Measurements from ENCODE around the gene KIF15.

KIF15 gene, protein sequence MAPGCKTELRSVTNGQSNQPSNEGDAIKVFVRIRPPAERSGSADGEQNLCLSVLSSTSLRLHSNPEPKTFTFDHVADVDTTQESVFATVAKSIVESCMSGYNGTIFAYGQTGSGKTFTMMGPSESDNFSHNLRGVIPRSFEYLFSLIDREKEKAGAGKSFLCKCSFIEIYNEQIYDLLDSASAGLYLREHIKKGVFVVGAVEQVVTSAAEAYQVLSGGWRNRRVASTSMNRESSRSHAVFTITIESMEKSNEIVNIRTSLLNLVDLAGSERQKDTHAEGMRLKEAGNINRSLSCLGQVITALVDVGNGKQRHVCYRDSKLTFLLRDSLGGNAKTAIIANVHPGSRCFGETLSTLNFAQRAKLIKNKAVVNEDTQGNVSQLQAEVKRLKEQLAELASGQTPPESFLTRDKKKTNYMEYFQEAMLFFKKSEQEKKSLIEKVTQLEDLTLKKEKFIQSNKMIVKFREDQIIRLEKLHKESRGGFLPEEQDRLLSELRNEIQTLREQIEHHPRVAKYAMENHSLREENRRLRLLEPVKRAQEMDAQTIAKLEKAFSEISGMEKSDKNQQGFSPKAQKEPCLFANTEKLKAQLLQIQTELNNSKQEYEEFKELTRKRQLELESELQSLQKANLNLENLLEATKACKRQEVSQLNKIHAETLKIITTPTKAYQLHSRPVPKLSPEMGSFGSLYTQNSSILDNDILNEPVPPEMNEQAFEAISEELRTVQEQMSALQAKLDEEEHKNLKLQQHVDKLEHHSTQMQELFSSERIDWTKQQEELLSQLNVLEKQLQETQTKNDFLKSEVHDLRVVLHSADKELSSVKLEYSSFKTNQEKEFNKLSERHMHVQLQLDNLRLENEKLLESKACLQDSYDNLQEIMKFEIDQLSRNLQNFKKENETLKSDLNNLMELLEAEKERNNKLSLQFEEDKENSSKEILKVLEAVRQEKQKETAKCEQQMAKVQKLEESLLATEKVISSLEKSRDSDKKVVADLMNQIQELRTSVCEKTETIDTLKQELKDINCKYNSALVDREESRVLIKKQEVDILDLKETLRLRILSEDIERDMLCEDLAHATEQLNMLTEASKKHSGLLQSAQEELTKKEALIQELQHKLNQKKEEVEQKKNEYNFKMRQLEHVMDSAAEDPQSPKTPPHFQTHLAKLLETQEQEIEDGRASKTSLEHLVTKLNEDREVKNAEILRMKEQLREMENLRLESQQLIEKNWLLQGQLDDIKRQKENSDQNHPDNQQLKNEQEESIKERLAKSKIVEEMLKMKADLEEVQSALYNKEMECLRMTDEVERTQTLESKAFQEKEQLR (N-terminal part only)

DNA sequence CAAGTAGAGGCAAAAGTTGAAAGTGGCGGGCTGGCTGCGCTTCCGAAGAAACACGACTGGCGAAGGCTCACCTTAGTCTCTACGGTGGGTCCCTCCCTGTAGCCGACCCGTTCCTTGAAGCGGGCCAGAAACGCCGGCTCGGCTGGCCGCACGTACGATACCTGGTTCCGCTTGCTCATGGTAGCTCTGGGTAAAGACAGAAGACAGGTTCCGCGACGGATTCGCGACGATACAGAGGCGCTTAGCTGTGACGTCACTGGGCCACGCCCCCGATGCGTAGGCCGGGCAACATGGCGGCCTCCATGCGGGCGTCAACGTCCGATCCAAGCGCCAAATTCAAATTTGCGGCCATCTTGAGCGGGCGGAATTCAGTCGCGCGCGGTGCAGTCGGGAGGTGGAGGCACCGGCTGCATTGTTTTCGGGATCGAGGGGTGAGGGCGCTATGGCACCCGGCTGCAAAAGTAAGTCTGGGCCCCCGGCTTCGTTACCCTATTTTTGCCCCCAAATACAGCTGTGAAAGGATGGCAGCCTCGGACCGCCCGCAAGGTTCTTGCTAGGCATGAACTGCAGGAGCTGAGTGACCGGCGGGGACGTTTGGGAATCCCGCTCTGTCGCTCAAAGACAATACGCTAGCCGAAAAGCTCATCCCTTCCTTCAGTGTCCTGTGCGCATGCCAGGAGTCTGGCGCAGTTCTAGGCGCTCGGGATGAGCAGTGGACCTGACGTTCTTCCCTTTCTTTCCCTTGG lies at the start of gene KIF15, which contains the start of gene KIAA1143:
Gene KIF15, plus strand, starts transcription at position 371 of the 746 bp plus-strand sequence. Its CDS starts 72 bp downstream, at position 443.
Gene KIAA1143, minus strand, starts transcription at position 196 of the 746 bp plus-strand sequence. Its CDS starts 17 bp downstream, at position 179.
- Histone ChIP-seq H3K27ac (peak within 1 kb of the TSS; percentile 31 to 73), H3K4me3 (peak within 1 kb of the TSS; percentile 75)
- peak; percentile 96 for DNase-seq (ENCODE audit: low spot score)
- TF ChIP-seq, protein P1, sequence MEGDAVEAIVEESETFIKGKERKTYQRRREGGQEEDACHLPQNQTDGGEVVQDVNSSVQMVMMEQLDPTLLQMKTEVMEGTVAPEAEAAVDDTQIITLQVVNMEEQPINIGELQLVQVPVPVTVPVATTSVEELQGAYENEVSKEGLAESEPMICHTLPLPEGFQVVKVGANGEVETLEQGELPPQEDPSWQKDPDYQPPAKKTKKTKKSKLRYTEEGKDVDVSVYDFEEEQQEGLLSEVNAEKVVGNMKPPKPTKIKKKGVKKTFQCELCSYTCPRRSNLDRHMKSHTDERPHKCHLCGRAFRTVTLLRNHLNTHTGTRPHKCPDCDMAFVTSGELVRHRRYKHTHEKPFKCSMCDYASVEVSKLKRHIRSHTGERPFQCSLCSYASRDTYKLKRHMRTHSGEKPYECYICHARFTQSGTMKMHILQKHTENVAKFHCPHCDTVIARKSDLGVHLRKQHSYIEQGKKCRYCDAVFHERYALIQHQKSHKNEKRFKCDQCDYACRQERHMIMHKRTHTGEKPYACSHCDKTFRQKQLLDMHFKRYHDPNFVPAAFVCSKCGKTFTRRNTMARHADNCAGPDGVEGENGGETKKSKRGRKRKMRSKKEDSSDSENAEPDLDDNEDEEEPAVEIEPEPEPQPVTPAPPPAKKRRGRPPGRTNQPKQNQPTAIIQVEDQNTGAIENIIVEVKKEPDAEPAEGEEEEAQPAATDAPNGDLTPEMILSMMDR (IDR thresholded peaks at IDR 0.05), result no peak

DNA sequence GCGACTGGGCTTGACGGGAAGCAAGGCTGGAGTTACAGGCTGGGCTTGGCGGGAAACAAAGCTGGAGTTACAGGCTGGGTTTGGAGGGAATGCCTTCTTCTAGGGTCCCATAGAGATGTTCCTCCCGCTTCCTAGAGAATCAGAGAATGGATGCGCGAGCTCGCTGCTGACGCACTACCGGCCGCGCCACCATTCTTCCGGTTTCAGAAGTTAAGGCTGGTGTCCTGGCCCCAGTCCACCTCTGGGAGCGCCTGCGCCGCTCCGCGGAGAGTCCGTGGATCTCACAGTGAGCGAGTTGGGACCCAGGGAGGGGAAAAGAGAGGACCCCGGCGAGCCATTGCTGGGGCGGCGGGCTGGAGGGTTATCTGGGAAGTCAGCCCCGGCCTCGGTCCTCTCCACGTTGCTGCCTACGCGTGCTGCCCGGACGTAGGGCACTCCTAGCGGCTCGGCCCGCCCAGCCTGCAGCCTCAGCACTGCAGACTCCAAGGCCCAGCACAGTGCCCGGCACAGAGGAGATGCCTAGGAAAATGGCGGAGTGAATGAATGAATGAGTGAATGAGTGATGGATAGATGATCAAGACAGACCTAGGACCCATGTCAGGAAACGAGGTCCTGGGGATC lies 49.0 kb upstream of the KIF15 start, which contains the start of gene ZNF502:
Gene ZNF502, plus strand, starts transcription at position 206 of the 621 bp plus-strand sequence. CDS start 7,602 bp downstream, outside the sequence.
- Histone ChIP-seq H3K4me3 (peak within 1 kb of the TSS; percentile 77), H3K27ac (peak within 1 kb of the TSS; percentile 26 to 70)
- DNase-seq (ENCODE audit: low spot score), result peak; percentile 87
- TF ChIP-seq, protein P1 (IDR thresholded peaks at IDR 0.05), result no peak

DNA sequence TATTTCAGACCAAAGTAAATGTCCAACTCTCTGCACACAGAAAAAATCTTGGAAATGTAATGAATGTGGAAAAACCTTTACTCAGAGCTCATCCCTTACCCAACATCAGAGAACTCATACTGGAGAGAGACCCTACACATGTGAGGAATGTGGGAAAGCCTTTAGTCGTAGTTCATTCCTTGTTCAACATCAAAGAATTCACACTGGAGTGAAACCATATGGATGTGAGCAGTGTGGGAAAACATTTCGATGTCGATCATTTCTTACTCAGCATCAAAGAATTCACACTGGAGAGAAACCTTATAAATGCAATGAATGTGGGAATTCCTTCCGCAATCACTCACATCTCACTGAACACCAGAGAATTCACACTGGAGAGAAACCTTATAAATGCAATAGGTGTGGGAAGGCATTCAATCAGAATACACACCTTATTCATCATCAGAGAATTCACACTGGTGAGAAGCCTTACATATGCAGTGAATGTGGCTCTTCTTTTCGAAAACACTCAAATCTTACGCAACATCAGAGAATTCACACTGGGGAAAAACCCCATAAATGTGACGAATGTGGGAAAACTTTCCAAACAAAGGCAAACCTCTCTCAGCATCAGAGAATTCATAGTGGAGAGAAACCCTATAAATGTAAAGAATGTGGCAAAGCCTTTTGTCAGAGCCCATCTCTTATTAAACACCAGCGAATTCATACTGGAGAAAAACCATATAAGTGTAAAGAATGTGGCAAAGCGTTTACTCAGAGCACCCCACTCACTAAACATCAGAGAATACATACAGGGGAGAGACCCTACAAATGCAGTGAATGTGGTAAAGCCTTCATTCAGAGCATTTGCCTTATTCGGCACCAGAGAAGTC lies 40.1 kb upstream of the KIF15 start:
- Histone ChIP-seq H3K27ac (no peak overlapping the region), H3K4me3 (no peak overlapping the region)
- TF ChIP-seq, protein P1 (IDR thresholded peaks at IDR 0.05), result no peak
- no peak for DNase-seq (ENCODE audit: low spot score)

DNA sequence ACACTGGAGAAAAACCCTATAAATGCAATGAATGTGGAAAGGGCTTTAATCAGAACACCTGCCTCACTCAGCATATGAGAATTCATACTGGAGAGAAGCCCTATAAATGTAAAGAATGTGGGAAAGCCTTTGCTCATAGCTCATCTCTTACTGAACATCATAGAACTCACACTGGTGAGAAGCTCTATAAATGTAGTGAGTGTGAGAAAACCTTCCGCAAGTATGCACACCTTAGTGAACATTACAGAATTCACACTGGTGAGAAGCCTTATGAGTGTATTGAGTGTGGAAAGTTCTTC lies 39.5 kb upstream of the KIF15 start:
- Histone ChIP-seq H3K4me3 (no peak overlapping the region), H3K27ac (no peak overlapping the region)
- no peak for DNase-seq (ENCODE audit: low spot score)
- TF ChIP-seq, protein P1 (IDR thresholded peaks at IDR 0.05), result no peak

DNA sequence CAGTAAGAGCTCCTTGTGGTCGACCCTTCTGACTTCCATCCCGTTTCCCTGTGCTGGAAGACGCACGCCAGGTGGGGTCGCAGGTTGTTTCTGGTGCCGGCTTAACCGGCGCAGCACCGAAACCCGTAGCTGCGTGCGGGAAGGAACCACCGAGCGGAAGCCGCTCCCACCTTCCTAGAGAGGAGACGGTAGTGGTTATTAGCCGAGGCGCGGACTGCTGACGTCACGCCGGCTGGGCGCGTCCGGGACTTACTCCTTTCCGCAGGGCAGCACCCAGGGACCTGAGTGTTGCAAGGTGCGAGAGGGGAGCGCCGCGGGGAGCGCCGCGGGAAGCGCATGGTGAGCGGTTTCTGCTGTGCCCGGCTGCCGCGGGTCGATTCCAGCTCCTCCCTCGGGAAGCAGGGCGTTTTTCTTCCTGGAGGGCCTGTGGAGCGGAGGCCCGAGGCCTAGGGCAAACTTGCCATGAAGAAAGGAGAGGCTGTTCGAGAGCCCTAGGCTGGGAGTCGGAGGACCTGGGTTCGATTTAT lies 32.1 kb upstream of the KIF15 start, which contains the start of gene ZNF501:
Gene ZNF501, plus strand, starts transcription at position 252 of the 527 bp plus-strand sequence. CDS start 4,787 bp downstream, outside the sequence.
- TF ChIP-seq, protein P1 (IDR thresholded peaks at IDR 0.05), result no peak
- peak; percentile 96 for DNase-seq (ENCODE audit: low spot score)
- peak within 1 kb of the TSS; percentile 80 for H3K4me3 ChIP-seq
- peak within 1 kb of the TSS; percentile 35 to 65 for H3K27ac ChIP-seq
